GM21423 (cell line): ENCODE measurements around the gene CERS6.
A peak's percentile ranks its signal among the peaks of the same experiment; 100 is the strongest.

Experiments used
- ATAC-seq: cut with Tn5 transposase; IDR thresholded peaks from one replicate; pipeline ENCODE4 v1.9.1; 2021; ENCODE audit warnings: mild to moderate bottlenecking, moderate library complexity; ENCODE audit not compliant: unreplicated experiment

The CERS6 gene

GRCh38 chr2:168722592-168722991 is 266.5 kb downstream of the CERS6 start:
- no peak for ATAC-seq

GRCh38 chr2:168723275-168723899 is 267.3 kb downstream of the CERS6 start:
- ATAC-seq: no peak

- no peak for ATAC-seq
Observed at GRCh38 chr2:168726375-168726774, 270.3 kb downstream of the CERS6 start.

GRCh38 chr2:168727904-168728470 is 271.9 kb downstream of the CERS6 start:
- no peak for ATAC-seq

GRCh38 chr2:168729455-168729854 is 273.4 kb downstream of the CERS6 start:
- no peak for ATAC-seq

GRCh38 chr2:168730344-168730743 is 274.3 kb downstream of the CERS6 start:
- no peak for ATAC-seq

GRCh38 chr2:168731002-168731401 is 274.9 kb downstream of the CERS6 start:
- ATAC-seq: no peak

- ATAC-seq: no peak
Observed at GRCh38 chr2:168731616-168732015, 275.5 kb downstream of the CERS6 start.

GRCh38 chr2:168732100-168732499 is 276.0 kb downstream of the CERS6 start:
- ATAC-seq: no peak

GRCh38 chr2:168732506-168732905 is 276.4 kb downstream of the CERS6 start:
- no peak for ATAC-seq

- ATAC-seq: no peak
Observed at GRCh38 chr2:168734199-168734760, 278.2 kb downstream of the CERS6 start.

- no peak for ATAC-seq
Observed at GRCh38 chr2:168736649-168737445, 280.8 kb downstream of the CERS6 start.

- no peak for ATAC-seq
Observed at GRCh38 chr2:168738062-168738461, 282.0 kb downstream of the CERS6 start.

GRCh38 chr2:168740360-168740759 is 284.3 kb downstream of the CERS6 start:
- no peak for ATAC-seq

- ATAC-seq: no peak
Observed at GRCh38 chr2:168740788-168741187, 284.7 kb downstream of the CERS6 start.

GRCh38 chr2:168742258-168742932 is 286.3 kb downstream of the CERS6 start:
- no peak for ATAC-seq

- ATAC-seq: no peak
Observed at GRCh38 chr2:168744844-168745243, 288.8 kb downstream of the CERS6 start.

- ATAC-seq: no peak
Observed at GRCh38 chr2:168748461-168748860, 292.4 kb downstream of the CERS6 start.

- ATAC-seq: no peak
Observed at GRCh38 chr2:168749297-168749696, 293.2 kb downstream of the CERS6 start.

GRCh38 chr2:168751104-168751740 is 295.1 kb downstream of the CERS6 start:
- ATAC-seq: peak; percentile 88

- no peak for ATAC-seq
Observed at GRCh38 chr2:168752361-168752760, 296.3 kb downstream of the CERS6 start.
